IPS DF 4.7 (cell line): ENCODE data around the gene ELFN2.

Experiments used
- DNase-seq: peaks from one replicate; pipeline ENCODE4 v3.0.0-alpha.2; 2013; ENCODE audit warnings: low spot score; ENCODE audit errors: extremely low read depth

The ELFN2 gene

DNA sequence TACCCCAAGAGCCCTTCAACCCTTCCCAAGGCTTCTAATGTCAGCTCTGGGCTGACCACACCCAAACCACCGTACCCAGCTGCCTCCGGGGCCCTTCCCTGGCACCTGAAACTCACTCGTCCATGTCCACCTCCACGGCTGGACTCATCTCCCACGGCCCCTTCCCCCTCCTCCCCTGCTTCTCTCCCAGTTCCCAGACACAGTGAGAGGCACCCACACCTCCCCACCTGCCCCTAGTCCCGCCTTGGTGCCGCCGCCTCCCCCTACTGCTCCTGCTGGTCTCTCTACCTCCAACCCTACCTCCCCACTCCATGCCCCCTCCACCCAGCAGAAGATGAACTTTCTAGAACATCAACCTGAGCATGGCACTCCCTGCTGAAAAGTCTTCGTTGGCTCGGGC is 39.5 kb downstream of the ELFN2 start:
- DNase-seq = no peak

GRCh38 chr22:37386441-37386840 is 40.8 kb downstream of the ELFN2 start:
- no peak for DNase-seq

DNA sequence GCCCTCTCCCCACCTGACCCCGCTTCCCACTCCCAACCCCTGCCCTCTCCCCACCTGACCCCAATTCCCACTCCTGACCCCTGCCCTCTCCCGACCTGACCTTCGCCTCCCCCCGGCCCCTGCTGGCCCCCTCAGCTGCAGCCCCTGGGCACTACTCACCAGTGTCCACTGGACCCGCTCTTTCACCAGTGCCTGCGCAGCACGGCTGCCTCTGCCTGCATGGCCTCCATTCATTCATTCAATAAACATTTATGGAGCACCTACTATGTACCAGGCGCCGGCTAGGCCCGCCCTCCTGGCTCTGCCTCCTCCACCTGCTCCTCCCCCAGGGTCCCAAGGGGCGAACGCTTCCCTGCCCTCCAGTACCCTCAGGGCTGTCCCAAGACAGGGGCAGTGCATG is 42.6 kb downstream of the ELFN2 start:
- no peak for DNase-seq

DNA sequence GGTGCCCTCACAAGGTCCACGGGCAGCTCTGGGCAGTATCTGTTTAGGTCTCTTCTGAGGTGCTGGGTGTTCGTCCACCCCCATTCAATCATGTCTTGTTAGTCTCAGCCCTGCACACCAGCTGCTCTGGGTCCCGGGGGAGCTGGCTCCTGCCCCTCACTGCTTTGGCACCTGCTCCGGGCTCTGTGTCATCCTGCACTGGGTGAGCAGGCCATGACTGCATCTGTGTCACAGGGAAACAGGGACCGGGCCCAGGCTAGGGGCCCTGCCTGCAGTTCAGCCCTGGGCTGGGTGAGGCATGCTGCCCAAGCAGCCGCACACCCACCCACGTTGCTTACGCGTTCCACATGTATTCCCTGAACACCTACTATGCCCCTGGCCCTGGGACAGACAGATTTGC is 43.9 kb downstream of the ELFN2 start:
- DNase-seq = no peak

DNA sequence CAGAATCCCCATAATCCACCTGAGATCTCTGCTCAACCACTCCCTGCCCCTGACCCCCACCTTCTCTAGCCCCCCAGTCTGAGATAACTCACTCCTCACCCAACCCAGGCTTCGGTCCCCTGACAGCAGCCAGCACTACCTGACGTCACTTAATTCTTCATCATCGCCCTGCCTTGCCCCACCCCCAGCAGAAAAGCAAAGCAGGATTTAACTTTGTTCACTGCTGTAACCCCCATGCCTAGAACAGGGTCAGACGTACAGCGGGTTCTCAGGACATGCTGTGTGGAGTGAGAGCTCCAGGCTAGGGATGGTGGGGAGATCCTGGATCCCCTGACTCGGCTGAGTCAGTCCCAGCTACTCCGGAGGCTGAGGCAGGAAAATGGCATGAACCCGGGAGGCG is 45.8 kb downstream of the ELFN2 start:
- DNase-seq = no peak

GRCh38 chr22:37379722-37380121 is 47.6 kb downstream of the ELFN2 start:
- no peak for DNase-seq

- DNase-seq = no peak
Measured at GRCh38 chr22:37379085-37379484, 48.2 kb downstream of the ELFN2 start.

- DNase-seq = no peak
Measured at GRCh38 chr22:37378642-37379058, 48.6 kb downstream of the ELFN2 start.

DNA sequence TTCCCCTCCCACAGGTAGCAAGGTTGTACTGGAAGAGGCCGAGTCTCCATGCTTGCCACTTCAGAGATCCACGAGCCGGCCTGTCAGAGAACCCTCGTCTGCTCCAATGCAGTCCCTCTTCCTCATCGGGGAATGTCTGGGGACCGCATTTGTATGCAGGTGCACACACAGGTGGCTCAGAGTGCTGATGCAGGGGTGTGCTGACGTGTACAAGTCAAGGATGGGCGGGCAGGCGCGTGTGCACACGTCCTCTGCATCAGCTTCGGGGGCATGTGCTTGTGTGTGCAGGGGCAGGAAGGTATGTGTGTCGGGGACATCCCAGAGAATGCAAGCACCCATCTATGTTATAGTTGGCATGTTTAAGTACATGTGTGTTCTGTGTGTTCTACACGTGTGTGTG is 49.4 kb downstream of the ELFN2 start:
- no peak for DNase-seq

GRCh38 chr22:37377138-37377537 is 50.1 kb downstream of the ELFN2 start:
- no peak for DNase-seq

DNA sequence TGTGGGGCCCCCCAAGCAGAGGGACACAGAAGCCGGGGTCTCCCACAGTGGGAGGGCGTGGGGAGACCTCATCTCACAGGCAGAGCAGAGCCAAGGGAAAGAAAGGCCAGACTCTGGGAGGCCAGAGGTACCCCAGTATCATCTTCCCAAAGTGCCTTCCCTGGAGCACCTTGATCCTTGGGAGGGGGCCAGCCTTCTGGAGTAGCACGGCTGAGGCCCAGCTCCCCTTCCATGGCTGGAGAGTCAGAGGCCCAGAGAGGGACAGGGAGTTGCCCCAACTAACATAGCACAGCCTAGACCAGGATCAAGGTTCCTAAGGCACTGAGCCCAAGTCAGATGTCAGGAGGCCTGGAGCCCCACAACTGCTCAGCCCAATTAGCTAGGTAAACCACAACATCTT is 50.6 kb downstream of the ELFN2 start:
- DNase-seq = no peak

GRCh38 chr22:37375801-37376200 is 51.5 kb downstream of the ELFN2 start:
- no peak for DNase-seq

DNA sequence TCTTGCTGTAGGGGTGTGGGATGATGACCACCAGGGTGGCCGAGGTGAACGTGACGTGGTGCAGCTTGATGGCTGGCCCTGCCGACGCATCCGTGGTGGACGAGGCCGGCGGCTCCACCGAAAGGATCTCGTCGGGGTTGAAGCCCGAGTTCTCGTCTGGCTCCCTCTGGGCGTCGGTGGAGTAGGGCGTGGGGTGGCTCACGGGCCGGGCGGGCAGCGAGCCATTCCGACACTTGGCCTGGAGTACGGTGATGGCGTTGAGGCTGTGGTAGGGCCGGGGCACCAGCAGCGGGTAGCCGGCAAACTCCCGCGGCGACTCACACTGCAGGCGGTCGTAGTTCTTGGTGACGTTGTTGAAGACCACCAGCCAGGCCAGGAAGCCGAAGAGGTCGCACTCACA is 52.7 kb downstream of the ELFN2 start:
- no peak for DNase-seq

- no peak for DNase-seq
Measured at GRCh38 chr22:37373451-37373850, 53.8 kb downstream of the ELFN2 start.

DNA sequence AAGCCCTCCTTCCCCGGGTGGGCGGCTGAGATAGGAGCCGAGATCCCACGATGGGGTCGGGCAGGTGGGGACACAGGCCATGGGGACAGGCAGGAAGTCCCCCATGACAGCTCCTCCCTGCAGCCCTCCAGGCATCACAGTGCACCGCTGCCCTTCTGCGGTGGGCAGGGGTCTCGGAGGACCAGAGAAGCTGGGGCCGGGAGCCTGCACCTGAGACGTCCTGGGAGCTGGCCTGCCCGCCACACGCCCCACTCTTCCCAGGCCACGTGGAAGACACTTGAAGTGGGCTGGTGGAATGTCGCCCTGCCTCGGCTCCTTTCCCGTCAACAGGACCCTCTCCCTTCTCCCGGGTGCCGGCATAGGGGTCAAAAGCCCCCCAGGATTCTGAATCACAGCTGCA is 55.4 kb downstream of the ELFN2 start:
- DNase-seq = no peak

GRCh38 chr22:37371491-37371890 is 55.8 kb downstream of the ELFN2 start:
- DNase-seq = no peak

DNA sequence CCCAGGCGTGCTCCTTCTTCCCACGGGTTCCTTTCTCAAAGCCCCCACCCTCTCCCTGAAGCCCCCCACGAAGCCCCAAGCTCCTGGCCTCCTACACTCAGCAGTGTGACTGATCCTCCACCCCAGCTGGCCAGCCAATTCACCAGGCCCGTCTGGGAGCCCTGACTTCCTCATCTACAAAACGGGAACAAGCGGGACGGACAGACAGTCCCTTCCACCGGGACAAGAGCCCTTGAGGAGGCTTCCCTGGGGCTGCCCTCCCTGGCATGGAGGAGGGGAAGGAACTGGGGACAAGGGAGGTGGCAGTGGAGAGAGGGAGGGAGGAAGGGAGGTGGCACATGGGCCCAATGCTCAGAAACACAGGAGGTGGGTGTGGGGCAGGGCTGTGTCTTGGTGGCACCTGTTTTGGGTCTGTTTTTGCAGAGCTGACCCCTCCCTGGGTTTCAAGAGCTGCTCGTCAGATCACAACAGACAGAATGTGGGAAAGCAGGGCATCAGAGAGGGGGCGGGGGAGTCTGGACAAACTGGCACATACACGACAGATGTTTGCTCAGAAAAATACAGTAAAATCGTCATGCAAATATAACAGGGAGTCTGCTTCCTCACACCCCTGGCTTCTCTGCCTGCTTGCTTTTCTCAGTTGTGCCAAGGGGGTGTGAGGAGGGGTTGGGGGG is 56.8 kb downstream of the ELFN2 start:
- no peak for DNase-seq

GRCh38 chr22:37369483-37369882 is 57.8 kb downstream of the ELFN2 start:
- no peak for DNase-seq

GRCh38 chr22:37368058-37368457 is 59.2 kb downstream of the ELFN2 start:
- DNase-seq = no peak

DNA sequence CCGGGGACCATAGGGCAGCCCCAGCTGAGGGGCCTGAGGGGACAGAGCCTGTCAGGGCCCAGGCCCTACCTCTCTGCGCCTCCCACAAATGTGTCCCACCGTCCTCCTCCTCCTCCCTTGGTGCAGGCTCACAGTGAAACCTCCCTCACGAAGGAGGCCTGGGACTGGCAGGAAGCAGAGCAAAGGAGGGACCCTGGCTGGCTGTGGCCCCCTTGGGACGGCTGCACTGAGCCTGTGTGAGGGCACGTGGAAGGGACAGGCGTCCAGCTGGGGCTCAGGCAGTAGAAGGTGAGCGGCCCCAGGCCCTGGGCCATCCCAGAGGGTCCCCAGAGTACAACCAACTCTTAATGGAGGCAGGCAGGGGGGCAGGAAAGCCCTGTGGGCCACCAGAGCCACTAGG is 60.7 kb downstream of the ELFN2 start:
- no peak for DNase-seq

- no peak for DNase-seq
Measured at GRCh38 chr22:37365950-37366349, 61.3 kb downstream of the ELFN2 start.

GRCh38 chr22:37363261-37363992 is 63.9 kb downstream of the ELFN2 start:
- DNase-seq = no peak

DNA sequence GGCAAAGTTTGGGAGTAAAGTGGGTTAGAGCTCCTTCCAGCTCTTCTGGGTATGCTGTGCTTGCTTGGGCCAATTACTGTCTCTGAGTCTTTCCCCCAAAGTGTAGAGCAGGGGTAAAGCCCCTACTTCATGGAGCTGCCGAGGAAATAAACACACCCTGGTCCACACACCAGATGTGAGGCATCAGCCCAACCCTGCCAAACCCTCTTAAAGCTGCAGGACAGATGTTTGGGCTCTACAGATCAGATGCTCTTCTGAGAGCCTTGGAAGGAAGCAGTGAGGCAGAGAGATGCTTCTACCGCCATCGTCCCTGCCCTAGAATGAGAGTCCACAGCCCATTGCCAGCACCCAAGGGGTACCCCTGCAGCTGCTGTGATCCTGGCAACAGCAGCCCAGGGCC is 64.7 kb downstream of the ELFN2 start:
- DNase-seq = no peak
